ENCODE data around the gene MC1R.

The MC1R gene

GRCh38 chr16:89945654-89946053, 27.0 kb downstream of the MC1R start:
- Histone ChIP-seq H3K9ac (ENCODE audit: low read length) (no peak overlapping the region), H4K20me1 (ENCODE audit: insufficient read depth, low read length) (no peaks in the 10 kb centered on the region), H3K79me2 (ENCODE audit: low read length) (peaks cover 16% of the 10 kb centered on the region), H2AFZ (ENCODE audit: low read depth, low read length) (no peak overlapping the region), H3K4me3 (ENCODE audit: low read length) (no peak overlapping the region), H3K4me2 (ENCODE audit: low read length) (no peak overlapping the region), H3K27ac (ENCODE audit: low read length) (no peak overlapping the region), H3K27me3 (ENCODE audit: low read depth, low read length) (0 out of 2 replicates have a peak, but pooled peaks cover 3% of the 10 kb centered on the region), H3K36me3 (replicated peaks; ENCODE audit: low read depth, low read length) (peaks cover 4% of the 10 kb centered on the region), H3K9me3 (ENCODE audit: insufficient read depth, low read length) (no peaks in the 10 kb centered on the region), H3K4me1 (ENCODE audit: low read length) (peaks cover 47% of the 10 kb centered on the region)
- TF ChIP-seq EZH2phosphoT487 (IDR thresholded peaks at IDR 0.05; ENCODE audit: low read depth) (no peak), CTCF (IDR thresholded peaks at IDR 0.05; ENCODE audit: low read depth, low read length) (peak; percentile 17; the same call in 1 of the 2 replicates)

- Histone ChIP-seq H4K20me1 (ENCODE audit: insufficient read depth, low read length) (peaks cover 3% of the 10 kb centered on the region; the same call in 1 of the 2 replicates), H3K9ac (ENCODE audit: low read length) (no peak overlapping the region), H3K27me3 (ENCODE audit: low read depth, low read length) (0 out of 2 replicates have a peak, but pooled peaks cover 3% of the 10 kb centered on the region), H3K9me3 (ENCODE audit: insufficient read depth, low read length) (no peaks in the 10 kb centered on the region), H3K36me3 (replicated peaks; ENCODE audit: low read depth, low read length) (peaks cover 7% of the 10 kb centered on the region), H2AFZ (ENCODE audit: low read depth, low read length) (no peak overlapping the region), H3K27ac (ENCODE audit: low read length) (no peak overlapping the region), H3K4me3 (ENCODE audit: low read length) (no peak overlapping the region), H3K4me2 (ENCODE audit: low read length) (no peak overlapping the region), H3K79me2 (ENCODE audit: low read length) (peaks cover 17% of the 10 kb centered on the region), H3K4me1 (ENCODE audit: low read length) (peaks cover 47% of the 10 kb centered on the region)
- no peak for TF ChIP-seq CTCF (IDR thresholded peaks at IDR 0.05; ENCODE audit: low read depth, low read length)
- TF ChIP-seq EZH2phosphoT487 (IDR thresholded peaks at IDR 0.05; ENCODE audit: low read depth): no peak
Measured at GRCh38 chr16:89946515-89946914, 27.9 kb downstream of the MC1R start.

GRCh38 chr16:89949121-89949742, 30.6 kb downstream of the MC1R start:
- H3K79me2 ChIP-seq (ENCODE audit: low read length): peaks cover 29% of the 10 kb centered on the region
- H4K20me1 ChIP-seq (ENCODE audit: insufficient read depth, low read length): peaks cover 22% of the 10 kb centered on the region
- H3K9ac ChIP-seq (ENCODE audit: low read length): peak overlapping the region; percentile 81
- H3K4me3 ChIP-seq (ENCODE audit: low read length): peak overlapping the region; percentile 97
- peak overlapping the region; percentile 99 for H3K4me2 ChIP-seq (ENCODE audit: low read length)
- H3K27ac ChIP-seq (ENCODE audit: low read length): no peak overlapping the region
- H2AFZ ChIP-seq (ENCODE audit: low read depth, low read length): no peak overlapping the region
- H3K36me3 ChIP-seq (replicated peaks; ENCODE audit: low read depth, low read length): peaks cover 7% of the 10 kb centered on the region
- H3K9me3 ChIP-seq (ENCODE audit: insufficient read depth, low read length): no peaks in the 10 kb centered on the region
- peaks cover 66% of the 10 kb centered on the region for H3K4me1 ChIP-seq (ENCODE audit: low read length)
- TF ChIP-seq EZH2phosphoT487 (IDR thresholded peaks at IDR 0.05; ENCODE audit: low read depth): no peak
- no peak for TF ChIP-seq CTCF (IDR thresholded peaks at IDR 0.05; ENCODE audit: low read depth, low read length)
- H3K27me3 ChIP-seq (ENCODE audit: low read depth, low read length): 0 out of 2 replicates have a peak, but pooled peaks cover 3% of the 10 kb centered on the region

GRCh38 chr16:89949756-89950155, 31.1 kb downstream of the MC1R start:
- H3K79me2 ChIP-seq (ENCODE audit: low read length): peaks cover 34% of the 10 kb centered on the region
- H3K27me3 ChIP-seq (ENCODE audit: low read depth, low read length): 0 out of 2 replicates have a peak, but pooled peaks cover 3% of the 10 kb centered on the region
- H3K36me3 ChIP-seq (replicated peaks; ENCODE audit: low read depth, low read length): peaks cover 12% of the 10 kb centered on the region
- H3K9ac ChIP-seq (ENCODE audit: low read length): peak overlapping the region; percentile 81
- peaks cover 28% of the 10 kb centered on the region for H4K20me1 ChIP-seq (ENCODE audit: insufficient read depth, low read length)
- H3K27ac ChIP-seq (ENCODE audit: low read length): no peak overlapping the region
- TF ChIP-seq CTCF (IDR thresholded peaks at IDR 0.05; ENCODE audit: low read depth, low read length) (no peak), EZH2phosphoT487 (IDR thresholded peaks at IDR 0.05; ENCODE audit: low read depth) (no peak)
- peak overlapping the region; percentile 99 for H3K4me2 ChIP-seq (ENCODE audit: low read length)
- H2AFZ ChIP-seq (ENCODE audit: low read depth, low read length): no peak overlapping the region
- peaks cover 66% of the 10 kb centered on the region for H3K4me1 ChIP-seq (ENCODE audit: low read length)
- peak overlapping the region; percentile 97 for H3K4me3 ChIP-seq (ENCODE audit: low read length)
- no peaks in the 10 kb centered on the region for H3K9me3 ChIP-seq (ENCODE audit: insufficient read depth, low read length)
